Prostate gland (tissue), 2 donors: ENCODE results near the gene NKAPL.

Source experiments
- POLR2A ChIP-seq: fragments of 450-650 bp; IDR thresholded peaks from one replicate; pipeline ENCODE4 v1.6.1; 2016; ENCODE audit warnings: antibody characterized with exemption, mild to moderate bottlenecking
- TF ChIP-seq, protein P1 (sequence below), 4 experiments: fragments of 200-600 bp in 2 of 4; fragments of 450-650 bp in 2 of 4; sonication (generic) in 2 of 4; IDR thresholded peaks; 1 replicate in 3 of 4; 2 replicates in 1 of 4; pipeline ENCODE4 v1.5.1; 2016 to 2019; ENCODE audit warnings: antibody characterized with exemption in 4 of 4, mild to moderate bottlenecking in 2 of 4, moderate library complexity in 2 of 4

DNA sequence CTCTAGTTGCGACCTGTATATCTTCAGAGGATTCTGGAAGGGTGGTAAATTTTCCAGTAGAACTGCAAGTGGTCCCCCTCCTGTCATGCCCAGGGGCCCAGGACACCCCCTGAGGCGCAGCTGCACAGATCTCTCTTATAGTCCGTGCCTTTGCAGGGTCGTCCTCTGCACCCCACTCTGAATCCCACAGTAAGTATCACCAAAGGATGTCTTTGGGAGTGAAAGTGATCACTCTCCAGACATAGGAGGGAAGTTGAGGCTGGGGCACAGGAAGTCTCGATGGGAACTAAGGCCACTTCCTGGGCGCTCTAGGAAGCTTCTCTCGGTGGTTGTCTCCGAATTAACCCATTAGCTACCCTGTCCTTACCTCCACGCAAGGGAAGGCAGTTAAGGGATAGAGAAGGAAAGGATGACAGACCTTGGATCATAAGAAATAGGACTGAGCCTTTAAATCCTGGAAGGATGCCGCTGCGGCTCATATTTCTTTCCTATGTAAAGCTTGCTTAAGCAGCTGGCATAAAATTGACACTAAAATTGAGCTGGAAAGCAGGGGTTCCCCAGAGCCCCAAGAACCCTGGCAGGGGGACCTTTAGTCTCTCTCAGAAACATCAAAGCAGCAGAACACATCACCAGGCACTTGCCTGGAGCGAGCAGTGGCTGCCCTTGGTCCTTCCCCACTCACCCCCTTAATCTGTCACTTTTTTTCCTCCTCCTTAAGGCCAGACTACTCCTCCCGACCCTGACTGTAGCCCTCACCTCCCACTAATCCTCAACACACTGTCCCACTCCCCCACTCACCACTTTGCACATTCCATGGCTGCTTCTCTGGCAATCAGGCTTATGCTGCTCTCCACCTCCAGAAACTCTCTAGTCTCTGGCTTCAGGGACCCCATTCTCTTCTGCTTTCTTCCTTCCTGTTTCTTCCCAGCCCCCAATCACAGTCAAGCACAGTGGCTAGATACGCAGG lies 6.8 kb upstream of the NKAPL start, which contains the start of gene ZKSCAN4:
- TF ChIP-seq, protein P1, sequence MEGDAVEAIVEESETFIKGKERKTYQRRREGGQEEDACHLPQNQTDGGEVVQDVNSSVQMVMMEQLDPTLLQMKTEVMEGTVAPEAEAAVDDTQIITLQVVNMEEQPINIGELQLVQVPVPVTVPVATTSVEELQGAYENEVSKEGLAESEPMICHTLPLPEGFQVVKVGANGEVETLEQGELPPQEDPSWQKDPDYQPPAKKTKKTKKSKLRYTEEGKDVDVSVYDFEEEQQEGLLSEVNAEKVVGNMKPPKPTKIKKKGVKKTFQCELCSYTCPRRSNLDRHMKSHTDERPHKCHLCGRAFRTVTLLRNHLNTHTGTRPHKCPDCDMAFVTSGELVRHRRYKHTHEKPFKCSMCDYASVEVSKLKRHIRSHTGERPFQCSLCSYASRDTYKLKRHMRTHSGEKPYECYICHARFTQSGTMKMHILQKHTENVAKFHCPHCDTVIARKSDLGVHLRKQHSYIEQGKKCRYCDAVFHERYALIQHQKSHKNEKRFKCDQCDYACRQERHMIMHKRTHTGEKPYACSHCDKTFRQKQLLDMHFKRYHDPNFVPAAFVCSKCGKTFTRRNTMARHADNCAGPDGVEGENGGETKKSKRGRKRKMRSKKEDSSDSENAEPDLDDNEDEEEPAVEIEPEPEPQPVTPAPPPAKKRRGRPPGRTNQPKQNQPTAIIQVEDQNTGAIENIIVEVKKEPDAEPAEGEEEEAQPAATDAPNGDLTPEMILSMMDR (IDR thresholded peaks at IDR 0.05): no peak
- TF ChIP-seq POLR2A: no peak
